ENCODE results near the gene FBP2. TPM values are rescaled to one million over a fixed set of nuclear protein-coding genes. Genes with fewer than 3 reads are reported as not detected.

The FBP2 gene
- total RNA-seq, 6 experiments from 2014 or later: not detected

GRCh38 chr9:94526951-94527350 lies 66.7 kb downstream of the FBP2 start:
- DNase-seq: no peak
- Histone ChIP-seq H3K36me3 (no peaks in the 10 kb centered on the region), H3K27me3 (no peaks in the 10 kb centered on the region), H3K4me3 (no peak overlapping the region), H3K9me3 (no peaks in the 10 kb centered on the region), H3K4me1 (no peaks in the 10 kb centered on the region), H3K27ac (no peak overlapping the region)
- no peak for ATAC-seq
- 40% methylated on average over 1 of the region's 1 CpG for WGBS (ENCODE audit: insufficient coverage, low coverage, low lambda C conversion rate, missing lambda C conversion rate)
- intact Hi-C loops (cut with DNase I): no loop called here
- TF ChIP-seq CTCF (IDR thresholded peaks at IDR 0.05) (no peak), POLR2A (IDR thresholded peaks at IDR 0.05) (no peak)

- H3K27ac ChIP-seq: no peak overlapping the region
- H3K27me3 ChIP-seq: no peaks in the 10 kb centered on the region
- no peak for DNase-seq
- no peaks in the 10 kb centered on the region for H3K9me3 ChIP-seq
- no peaks in the 10 kb centered on the region for H3K4me1 ChIP-seq
- intact Hi-C loops (cut with DNase I): no loop called here
- no peaks in the 10 kb centered on the region for H3K36me3 ChIP-seq
- no peak for TF ChIP-seq CTCF (IDR thresholded peaks at IDR 0.05)
- no peak for TF ChIP-seq POLR2A (IDR thresholded peaks at IDR 0.05)
- 91% methylated on average over 1 of the region's 1 CpG for WGBS (ENCODE audit: insufficient coverage, low coverage, low lambda C conversion rate, missing lambda C conversion rate)
- ATAC-seq: no peak
- H3K4me3 ChIP-seq: no peak overlapping the region
Measured at GRCh38 chr9:94526271-94526670, 67.4 kb downstream of the FBP2 start.

- DNase-seq: no peak
- Histone ChIP-seq H3K27me3 (no peaks in the 10 kb centered on the region), H3K36me3 (no peaks in the 10 kb centered on the region), H3K4me1 (no peaks in the 10 kb centered on the region), H3K4me3 (no peak overlapping the region), H3K9me3 (no peaks in the 10 kb centered on the region), H3K27ac (no peak overlapping the region)
- intact Hi-C loops (cut with DNase I): no loop called here
- 85% methylated on average over 5 of the region's 7 CpGs for WGBS (ENCODE audit: insufficient coverage, low coverage, low lambda C conversion rate, missing lambda C conversion rate)
- TF ChIP-seq POLR2A (IDR thresholded peaks at IDR 0.05) (no peak), CTCF (IDR thresholded peaks at IDR 0.05) (no peak)
- no peak for ATAC-seq
Measured at GRCh38 chr9:94525396-94526035, 68.1 kb downstream of the FBP2 start.

- WGBS (ENCODE audit: insufficient coverage, low coverage, low lambda C conversion rate, missing lambda C conversion rate): 69% methylated on average over 4 of the region's 4 CpGs
- DNase-seq: no peak
- TF ChIP-seq POLR2A (IDR thresholded peaks at IDR 0.05) (no peak), CTCF (IDR thresholded peaks at IDR 0.05) (no peak)
- no peak overlapping the region for H3K4me3 ChIP-seq
- H3K27me3 ChIP-seq: no peaks in the 10 kb centered on the region
- ATAC-seq: no peak
- no peaks in the 10 kb centered on the region for H3K36me3 ChIP-seq
- H3K9me3 ChIP-seq: no peaks in the 10 kb centered on the region
- intact Hi-C loops (cut with DNase I): no loop called here
- no peak overlapping the region for H3K27ac ChIP-seq
- peaks cover 0 to 6% (median 0%) of the 10 kb centered on the region in 4 donors for H3K4me1 ChIP-seq
Measured at GRCh38 chr9:94517254-94517653, 76.4 kb downstream of the FBP2 start.

All from right lobe of liver (tissue), 6 donors.